Subcutaneous preadipocyte (primary cell): ENCODE measurements around the gene USP6. TPM values are rescaled to one million over a fixed set of nuclear protein-coding genes. Genes with fewer than 3 reads are reported as not detected.

ENCODE experiments used
- small RNA-seq: library from RNA; depleted of rRNA; stranded (forward); fragments of <200 nt; gene quantifications from one replicate; pipeline ENCODE3, GENCODE V24; 2012
- total RNA-seq: library from RNA; depleted of rRNA; stranded (reverse); fragments of >200 nt; gene quantifications from 2 replicates; pipeline ENCODE4 v1.2.3, GENCODE V29; 2012

The USP6 gene
- not detected in 2 replicates for total RNA-seq

GRCh38 chr17:5115673-5116651 lies at the start of gene USP6:
TSS of gene USP6 (plus strand) at chr17:5116032. CDS start at chr17:5130368, 14,336 bp downstream.

GRCh38 chr17:5078106-5079028 lies 37.5 kb upstream of the USP6 start, which contains the start of gene ZFP3:
TSS of gene ZFP3 (plus strand) at chr17:5078467. CDS start at chr17:5091505, 13,038 bp downstream.

GRCh38 chr17:5111402-5112204 lies 4.2 kb upstream of the USP6 start, which contains the start of gene ZNF232:
TSS of gene ZNF232 (minus strand) at chr17:5111878. CDS start at chr17:5111822, 56 bp downstream.

GRCh38 chr17:5191541-5192417 lies 75.9 kb downstream of the USP6 start, which contains the start of gene ZNF594:
TSS of gene ZNF594 (minus strand) at chr17:5191868. CDS start at chr17:5184256, 7,612 bp downstream.

Small RNA genes lying within 50 kb of the gene (small RNA-seq; reads per million reads assigned to genes)
- not detected for gene AC012146.4

Other genes starting within 250 kb of the USP6 start
- 0.37 and 0.59 TPM in 2 replicates for gene C17orf107, start 216.5 kb upstream of the USP6 start, total RNA-seq
- gene CHRNE, start 212.9 kb upstream of the USP6 start, total RNA-seq: 0.37 TPM in 1 of 2 replicates, not detected in the other
- gene GP1BA, start 183.8 kb upstream of the USP6 start, total RNA-seq: not detected in 2 replicates
- 50.0 and 50.2 TPM in 2 replicates for gene SLC25A11, start 176.0 kb upstream of the USP6 start, total RNA-seq
- gene RNF167, start 175.8 kb upstream of the USP6 start, total RNA-seq: 29.4 and 29.9 TPM in 2 replicates
- gene PFN1, start 167.5 kb upstream of the USP6 start, total RNA-seq: 412 and 494 TPM in 2 replicates
- gene ENO3, start 164.9 kb upstream of the USP6 start, total RNA-seq: 1.1 and 1.6 TPM in 2 replicates
- gene SPAG7, start 148.2 kb upstream of the USP6 start, total RNA-seq: 30.1 and 37.5 TPM in 2 replicates
- gene CAMTA2, start 128.4 kb upstream of the USP6 start, total RNA-seq: 10.3 and 20.3 TPM in 2 replicates
- gene INCA1, start 118.5 kb upstream of the USP6 start, total RNA-seq: 0.37 TPM in 1 of 2 replicates, not detected in the other
- gene KIF1C, start 118.1 kb upstream of the USP6 start, total RNA-seq: 38.6 and 50.8 TPM in 2 replicates
- gene SLC52A1, start 80.6 kb upstream of the USP6 start, total RNA-seq: under 0.01 TPM in 1 of 2 replicates, not detected in the other
- gene ZFP3, start 37.6 kb upstream of the USP6 start, total RNA-seq: 1.5 and 2.0 TPM in 2 replicates
- 7.2 and 7.3 TPM in 2 replicates for gene ZNF232, start 4.2 kb upstream of the USP6 start, total RNA-seq
- 5.1 and 6.6 TPM in 2 replicates for gene ZNF594, start 75.8 kb downstream of the USP6 start, total RNA-seq
- not detected in 2 replicates for gene SCIMP, start 118.8 kb downstream of the USP6 start, total RNA-seq
- gene RABEP1, start 166.3 kb downstream of the USP6 start, total RNA-seq: 34.2 and 45.7 TPM in 2 replicates